Measurements from ENCODE around the gene MBNL3. TPM values are rescaled to one million over a fixed set of nuclear protein-coding genes. Genes with fewer than 3 reads are reported as not detected.

MBNL3 gene
- total RNA-seq, 1 experiment from 2014 or later, result 42.2 TPM

- TF ChIP-seq, protein P1, sequence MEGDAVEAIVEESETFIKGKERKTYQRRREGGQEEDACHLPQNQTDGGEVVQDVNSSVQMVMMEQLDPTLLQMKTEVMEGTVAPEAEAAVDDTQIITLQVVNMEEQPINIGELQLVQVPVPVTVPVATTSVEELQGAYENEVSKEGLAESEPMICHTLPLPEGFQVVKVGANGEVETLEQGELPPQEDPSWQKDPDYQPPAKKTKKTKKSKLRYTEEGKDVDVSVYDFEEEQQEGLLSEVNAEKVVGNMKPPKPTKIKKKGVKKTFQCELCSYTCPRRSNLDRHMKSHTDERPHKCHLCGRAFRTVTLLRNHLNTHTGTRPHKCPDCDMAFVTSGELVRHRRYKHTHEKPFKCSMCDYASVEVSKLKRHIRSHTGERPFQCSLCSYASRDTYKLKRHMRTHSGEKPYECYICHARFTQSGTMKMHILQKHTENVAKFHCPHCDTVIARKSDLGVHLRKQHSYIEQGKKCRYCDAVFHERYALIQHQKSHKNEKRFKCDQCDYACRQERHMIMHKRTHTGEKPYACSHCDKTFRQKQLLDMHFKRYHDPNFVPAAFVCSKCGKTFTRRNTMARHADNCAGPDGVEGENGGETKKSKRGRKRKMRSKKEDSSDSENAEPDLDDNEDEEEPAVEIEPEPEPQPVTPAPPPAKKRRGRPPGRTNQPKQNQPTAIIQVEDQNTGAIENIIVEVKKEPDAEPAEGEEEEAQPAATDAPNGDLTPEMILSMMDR (conservative IDR thresholded peaks at IDR 0.05; ENCODE audit: low read depth, low read length), result no peak
- no peak for TF ChIP-seq EZH2 (IDR thresholded peaks at IDR 0.05; ENCODE audit: borderline replicate concordance, low read depth, low read length, poor library complexity, severe bottlenecking)
- H3K4me1 ChIP-seq (ENCODE audit: insufficient read depth, low read length, poor library complexity, severe bottlenecking), result no peaks in the 10 kb centered on the region
- BruUV-seq (replicated peaks), result no TSS peak
- no peaks in the 10 kb centered on the region for H3K9me3 ChIP-seq (ENCODE audit: low read depth, low read length, poor library complexity, severe bottlenecking)
- no peaks in the 10 kb centered on the region for H3K36me3 ChIP-seq (ENCODE audit: insufficient read depth, low read length, poor library complexity, severe bottlenecking)
- no peak overlapping the region for H3K4me3 ChIP-seq (ENCODE audit: low read depth, low read length, poor library complexity, severe bottlenecking)
- ChIA-PET POLR2A (ENCODE audit: low non-redundant PET) (no interaction called here), CTCF (no interaction called here)
- no peaks in the 10 kb centered on the region for H3K27me3 ChIP-seq (replicated peaks; ENCODE audit: insufficient read depth, low read depth, low read length, poor library complexity)
- DNase-seq (ENCODE audit: low spot score), result no peak
- intact Hi-C loops (cut with micrococcal nuclease; ENCODE audit: unreplicated experiment), result no loop called here
- no peak overlapping the region for H3K27ac ChIP-seq (ENCODE audit: low read depth, low read length, poor library complexity, severe bottlenecking)
Observed at GRCh38 chrX:132400706-132401105, 88.1 kb downstream of the MBNL3 start.

GRCh38 chrX:132395645-132396044, 93.2 kb downstream of the MBNL3 start:
- TF ChIP-seq, protein P1 (conservative IDR thresholded peaks at IDR 0.05; ENCODE audit: low read depth, low read length), result no peak
- no peak for TF ChIP-seq EZH2 (IDR thresholded peaks at IDR 0.05; ENCODE audit: borderline replicate concordance, low read depth, low read length, poor library complexity, severe bottlenecking)
- no TSS peak for BruUV-seq (replicated peaks)
- ChIA-PET CTCF (no interaction called here), POLR2A (ENCODE audit: low non-redundant PET) (no interaction called here)
- Histone ChIP-seq H3K27ac (ENCODE audit: low read depth, low read length, poor library complexity, severe bottlenecking) (no peak overlapping the region), H3K36me3 (ENCODE audit: insufficient read depth, low read length, poor library complexity, severe bottlenecking) (no peaks in the 10 kb centered on the region), H3K4me3 (ENCODE audit: low read depth, low read length, poor library complexity, severe bottlenecking) (no peak overlapping the region), H3K4me1 (ENCODE audit: insufficient read depth, low read length, poor library complexity, severe bottlenecking) (no peaks in the 10 kb centered on the region), H3K9me3 (ENCODE audit: low read depth, low read length, poor library complexity, severe bottlenecking) (no peaks in the 10 kb centered on the region), H3K27me3 (replicated peaks; ENCODE audit: insufficient read depth, low read depth, low read length, poor library complexity) (no peaks in the 10 kb centered on the region)
- intact Hi-C loops (cut with micrococcal nuclease; ENCODE audit: unreplicated experiment), result no loop called here
- no peak for DNase-seq (ENCODE audit: low spot score)

GRCh38 chrX:132395026-132395425, 93.8 kb downstream of the MBNL3 start:
- DNase-seq (ENCODE audit: low spot score), result no peak
- Histone ChIP-seq H3K4me3 (ENCODE audit: low read depth, low read length, poor library complexity, severe bottlenecking) (no peak overlapping the region), H3K4me1 (ENCODE audit: insufficient read depth, low read length, poor library complexity, severe bottlenecking) (no peaks in the 10 kb centered on the region), H3K9me3 (ENCODE audit: low read depth, low read length, poor library complexity, severe bottlenecking) (no peaks in the 10 kb centered on the region), H3K27me3 (replicated peaks; ENCODE audit: insufficient read depth, low read depth, low read length, poor library complexity) (no peaks in the 10 kb centered on the region), H3K27ac (ENCODE audit: low read depth, low read length, poor library complexity, severe bottlenecking) (no peak overlapping the region), H3K36me3 (ENCODE audit: insufficient read depth, low read length, poor library complexity, severe bottlenecking) (no peaks in the 10 kb centered on the region)
- intact Hi-C loops (cut with micrococcal nuclease; ENCODE audit: unreplicated experiment), result no loop called here
- CTCF ChIA-PET, result no interaction called here
- TF ChIP-seq, protein P1 (conservative IDR thresholded peaks at IDR 0.05; ENCODE audit: low read depth, low read length), result no peak
- no peak for TF ChIP-seq EZH2 (IDR thresholded peaks at IDR 0.05; ENCODE audit: borderline replicate concordance, low read depth, low read length, poor library complexity, severe bottlenecking)
- POLR2A ChIA-PET (ENCODE audit: low non-redundant PET), result no interaction called here
- no TSS peak for BruUV-seq (replicated peaks)
